HEK293T (cell line): ENCODE measurements around the gene SETDB2.
A peak's percentile ranks its signal among the peaks of the same experiment; 100 is the strongest.

Experiments used
- CTCF ChIA-PET: fragments of 350-600 bp; formaldehyde crosslinking; extraction: SDS; loops from one replicate; lab custom pipeline; 2021; ENCODE audit warnings: antibody characterized with exemption, inconsistent platforms; lab: Yijun Ruan, JAX
- POLR2A ChIA-PET: fragments of 350-600 bp; formaldehyde crosslinking; extraction: SDS; loops from one replicate; lab custom pipeline; 2020; ENCODE audit warnings: antibody characterized with exemption, inconsistent platforms; lab: Yijun Ruan, JAX
- DNase-seq: peaks from one replicate; pipeline ENCODE4 v3.0.0; 2012; ENCODE audit warnings: mixed read lengths; ENCODE audit errors: extremely low spot score
- ARNT ChIP-seq: fragments of 450-650 bp; IDR thresholded peaks from 2 replicates; pipeline ENCODE4 v1.6.1; 2017; ENCODE audit warnings: mild to moderate bottlenecking
- BHLHE40 ChIP-seq: fragments of 450-650 bp; IDR thresholded peaks from 2 replicates; pipeline ENCODE4 v1.6.1; 2016; ENCODE audit warnings: mild to moderate bottlenecking, moderate library complexity, borderline replicate concordance
- CTBP1 ChIP-seq: fragments of 450-650 bp; IDR thresholded peaks from 2 replicates; pipeline ENCODE4 v1.6.1; 2016; ENCODE audit warnings: borderline replicate concordance
- ELF4 ChIP-seq: fragments of 450-650 bp; IDR thresholded peaks from 2 replicates; pipeline ENCODE4 v1.6.1; 2017; ENCODE audit warnings: antibody characterized with exemption
- FOXA1 ChIP-seq: fragments of 450-650 bp; IDR thresholded peaks from 2 replicates; pipeline ENCODE4 v1.6.1; 2016; ENCODE audit warnings: mild to moderate bottlenecking
- FOXK2 ChIP-seq: fragments of 450-650 bp; IDR thresholded peaks from 2 replicates; pipeline ENCODE4 v1.6.1; 2016; ENCODE audit warnings: mild to moderate bottlenecking
- FOXM1 ChIP-seq: fragments of 450-650 bp; IDR thresholded peaks from 2 replicates; pipeline ENCODE4 v1.6.1; 2017; ENCODE audit warnings: mild to moderate bottlenecking, borderline replicate concordance
- HDGF ChIP-seq: fragments of 450-650 bp; IDR thresholded peaks from 2 replicates; pipeline ENCODE4 v1.6.1; 2017; ENCODE audit warnings: antibody characterized with exemption, borderline replicate concordance
- L3MBTL2 ChIP-seq: fragments of 450-650 bp; conservative IDR thresholded peaks from 2 replicates; pipeline ENCODE4 v1.6.1; 2016; ENCODE audit warnings: mild to moderate bottlenecking
- LEF1 ChIP-seq: fragments of 450-650 bp; IDR thresholded peaks from 2 replicates; pipeline ENCODE4 v1.6.1; 2017; ENCODE audit warnings: mild to moderate bottlenecking, borderline replicate concordance
- NFRKB ChIP-seq: fragments of 450-650 bp; IDR thresholded peaks from 2 replicates; pipeline ENCODE4 v1.6.1; 2016; ENCODE audit warnings: mild to moderate bottlenecking, moderate library complexity
- SP1 ChIP-seq: fragments of 450-650 bp; IDR thresholded peaks from 2 replicates; pipeline ENCODE4 v1.6.1; 2017
- SUZ12 ChIP-seq: fragments of 450-650 bp; IDR thresholded peaks from 2 replicates; pipeline ENCODE4 v1.6.1; 2016; ENCODE audit warnings: mild to moderate bottlenecking
- TARDBP ChIP-seq: fragments of 450-650 bp; IDR thresholded peaks from 2 replicates; pipeline ENCODE4 v1.6.1; 2016
- ZNF384 ChIP-seq: fragments of 450-650 bp; IDR thresholded peaks from 2 replicates; pipeline ENCODE4 v1.6.1; 2016
- TF ChIP-seq, protein P1 (sequence below): fragments of 450-650 bp; IDR thresholded peaks from 2 replicates; pipeline ENCODE4 v1.6.1; 2016

The SETDB2 gene

DNA sequence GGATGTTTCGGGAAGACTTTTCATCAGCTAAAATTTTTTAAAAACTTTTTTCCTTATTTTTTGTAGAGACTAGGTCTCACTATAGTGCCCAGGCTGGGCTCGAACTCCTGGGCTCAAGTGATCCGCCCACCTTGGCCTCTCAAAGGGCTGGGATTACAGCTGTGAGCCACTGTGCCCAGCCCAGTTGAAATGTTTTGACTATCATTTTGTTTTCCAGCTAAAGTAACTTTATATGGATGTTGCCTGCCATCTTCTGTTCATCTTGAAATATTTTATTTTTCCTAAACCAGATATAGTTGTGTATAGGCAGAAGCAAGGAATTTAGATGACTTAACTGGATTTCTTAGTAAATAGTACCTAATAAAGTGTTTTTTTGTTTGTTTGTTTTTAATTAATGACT lies 7.2 kb upstream of the SETDB2 start:
- no peak for DNase-seq
- TF ChIP-seq FOXM1 (no peak), SUZ12 (no peak), L3MBTL2 (no peak), FOXK2 (no peak), BHLHE40 (no peak), ZNF384 (no peak), CTBP1 (no peak), FOXA1 (no peak)
- TF ChIP-seq, protein P1, sequence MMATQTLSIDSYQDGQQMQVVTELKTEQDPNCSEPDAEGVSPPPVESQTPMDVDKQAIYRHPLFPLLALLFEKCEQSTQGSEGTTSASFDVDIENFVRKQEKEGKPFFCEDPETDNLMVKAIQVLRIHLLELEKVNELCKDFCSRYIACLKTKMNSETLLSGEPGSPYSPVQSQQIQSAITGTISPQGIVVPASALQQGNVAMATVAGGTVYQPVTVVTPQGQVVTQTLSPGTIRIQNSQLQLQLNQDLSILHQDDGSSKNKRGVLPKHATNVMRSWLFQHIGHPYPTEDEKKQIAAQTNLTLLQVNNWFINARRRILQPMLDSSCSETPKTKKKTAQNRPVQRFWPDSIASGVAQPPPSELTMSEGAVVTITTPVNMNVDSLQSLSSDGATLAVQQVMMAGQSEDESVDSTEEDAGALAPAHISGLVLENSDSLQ = no peak
- ChIA-PET POLR2A (no interaction called here), CTCF (no interaction called here)

DNA sequence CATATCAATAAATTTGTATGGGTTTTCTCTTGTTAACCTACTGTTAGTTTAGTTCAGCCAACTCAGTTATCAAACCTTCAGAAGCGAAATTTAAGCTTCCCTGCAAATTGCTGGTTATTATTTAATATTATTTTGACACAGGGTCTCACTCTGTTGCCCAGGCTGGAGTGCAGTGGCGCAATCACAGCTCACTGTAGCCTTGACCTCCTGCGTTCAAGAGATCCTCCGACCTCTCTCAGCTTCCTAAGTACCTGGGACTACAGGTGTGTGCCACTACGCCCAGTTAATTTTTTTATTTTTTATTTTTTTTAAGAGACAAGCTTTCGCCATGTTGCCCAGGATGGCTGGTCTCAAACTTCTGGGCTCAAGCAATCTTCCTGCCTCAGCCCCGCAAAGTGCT lies 6.4 kb upstream of the SETDB2 start:
- TF ChIP-seq SUZ12 (no peak), LEF1 (no peak)
- DNase-seq = no peak
- CTCF ChIA-PET = no interaction called here
- POLR2A ChIA-PET = no interaction called here

DNA sequence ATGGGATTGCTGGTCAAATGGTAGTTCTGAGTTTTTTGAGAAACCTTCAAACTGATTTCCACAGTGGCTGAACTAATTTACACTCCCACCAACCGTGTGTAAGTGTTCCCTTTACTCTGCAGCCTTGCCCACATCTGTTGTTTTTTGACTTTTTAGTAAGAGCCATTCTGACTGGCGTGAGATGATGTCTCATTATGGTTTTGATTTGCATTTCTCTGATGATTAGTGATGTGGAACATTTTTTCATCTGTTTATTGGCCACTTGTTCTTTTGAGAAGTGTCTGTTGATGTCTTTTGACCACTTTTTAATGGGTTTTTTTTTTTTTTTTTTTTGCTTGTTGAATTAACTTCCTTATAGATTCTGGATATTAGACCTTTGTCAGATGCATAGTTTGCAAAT lies 4.5 kb upstream of the SETDB2 start:
- DNase-seq = no peak
- ChIA-PET POLR2A (no interaction called here), CTCF (no interaction called here)
- TF ChIP-seq L3MBTL2 (no peak), NFRKB (no peak), FOXA1 (no peak), BHLHE40 (no peak), ARNT (no peak), FOXM1 (no peak), ELF4 (no peak), SP1 (no peak), HDGF (no peak), SUZ12 (no peak), TARDBP (no peak), LEF1 (no peak), CTBP1 (no peak), ZNF384 (no peak), FOXK2 (no peak)
- TF ChIP-seq, protein P1 = no peak

DNA sequence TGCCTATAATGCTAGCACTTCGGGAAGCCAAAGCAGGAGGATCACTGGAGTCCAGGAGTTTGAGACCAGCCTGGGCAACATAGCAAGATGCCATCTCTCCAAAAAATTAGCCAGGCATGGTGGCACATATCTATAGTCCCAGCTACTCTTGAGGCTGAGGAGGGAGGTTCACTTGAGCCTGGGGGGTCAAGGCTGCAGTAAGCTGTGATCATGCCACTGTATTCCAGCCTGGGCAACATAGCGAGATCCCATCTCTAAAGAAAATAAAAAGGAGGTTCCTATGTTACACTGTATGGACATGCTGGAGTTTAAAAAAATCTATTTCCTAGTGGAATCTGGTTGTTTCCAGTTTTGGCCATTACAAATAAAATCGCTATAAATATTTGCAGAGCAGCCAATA lies 2.8 kb upstream of the SETDB2 start:
- TF ChIP-seq LEF1 (no peak), SUZ12 (no peak), HDGF (no peak), FOXM1 (no peak), FOXK2 (no peak), ELF4 (no peak), CTBP1 (no peak), ARNT (no peak), L3MBTL2 (no peak), SP1 (no peak), TARDBP (no peak), NFRKB (no peak), BHLHE40 (no peak), ZNF384 (no peak), FOXA1 (no peak)
- TF ChIP-seq, protein P1 = no peak
- ChIA-PET POLR2A (no interaction called here), CTCF (no interaction called here)
- DNase-seq = no peak

DNA sequence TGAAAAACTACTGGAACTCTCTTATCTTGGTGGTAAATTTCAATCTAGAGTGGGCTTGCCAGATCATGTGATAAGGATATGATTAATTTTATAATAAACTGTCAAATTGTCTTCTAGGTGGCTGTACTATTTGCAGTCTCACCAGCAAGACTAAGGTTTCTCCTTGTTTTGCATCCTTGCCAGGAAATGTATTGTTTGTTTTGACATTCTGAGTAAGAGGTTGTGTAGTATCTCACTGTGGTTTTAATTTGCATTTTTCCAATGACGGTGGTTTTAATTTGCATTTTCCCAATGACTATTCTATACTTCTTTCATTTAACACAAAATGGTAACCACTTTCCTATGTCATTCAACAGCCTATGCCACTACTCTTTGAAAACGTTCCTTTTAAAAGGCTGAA lies 2.2 kb upstream of the SETDB2 start:
- TF ChIP-seq ARNT (no peak), FOXA1 (no peak), HDGF (no peak), LEF1 (no peak), L3MBTL2 (no peak), SP1 (no peak), SUZ12 (no peak), ELF4 (no peak), TARDBP (no peak), NFRKB (no peak), BHLHE40 (no peak), CTBP1 (no peak), FOXK2 (no peak), ZNF384 (no peak)
- TF ChIP-seq, protein P1 = no peak

DNA sequence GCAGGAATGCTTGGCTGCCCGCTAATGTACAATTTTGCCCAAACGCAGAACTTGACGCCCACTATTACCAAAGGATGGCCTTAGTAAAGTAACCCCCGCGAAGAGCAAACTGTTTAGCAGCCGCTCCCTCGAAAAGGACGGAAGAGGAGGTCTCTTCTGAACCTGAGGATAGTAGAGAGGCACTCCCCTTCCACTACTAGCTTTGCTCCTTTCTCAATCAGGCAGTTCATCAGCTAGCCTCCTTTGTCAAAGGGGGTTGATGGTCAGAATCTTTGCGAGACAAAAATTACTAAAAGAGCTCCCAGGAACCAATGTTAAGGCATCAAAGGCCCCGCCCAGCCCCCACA lies 744 bp upstream of the SETDB2 start:
- peak; percentile 6 for DNase-seq
- no peak for TF ChIP-seq SUZ12
- ChIA-PET POLR2A (interaction anchor here (1.0 to 1.4 kb wide), 4 partner anchors 15 to 124 kb away, joined by 3 to 5 read pairs (median 4); no protein-coding TSS in a partner anchor), CTCF (interaction anchor here (0.7 kb wide), 1 partner anchor 400 kb away, joined by 3 read pairs; no protein-coding TSS in a partner anchor)

More for the DNA sequence above, 2.2 kb upstream of the SETDB2 start:
- no peak for DNase-seq
- ChIA-PET POLR2A (no interaction called here), CTCF (no interaction called here)
